ENCODE measurements around the gene UBE2I. TPM values are rescaled to one million over a fixed set of nuclear protein-coding genes. Genes with fewer than 3 reads are reported as not detected.

UBE2I gene
- total RNA-seq, 1 experiment from 2014 or later, result 271 TPM

DNA sequence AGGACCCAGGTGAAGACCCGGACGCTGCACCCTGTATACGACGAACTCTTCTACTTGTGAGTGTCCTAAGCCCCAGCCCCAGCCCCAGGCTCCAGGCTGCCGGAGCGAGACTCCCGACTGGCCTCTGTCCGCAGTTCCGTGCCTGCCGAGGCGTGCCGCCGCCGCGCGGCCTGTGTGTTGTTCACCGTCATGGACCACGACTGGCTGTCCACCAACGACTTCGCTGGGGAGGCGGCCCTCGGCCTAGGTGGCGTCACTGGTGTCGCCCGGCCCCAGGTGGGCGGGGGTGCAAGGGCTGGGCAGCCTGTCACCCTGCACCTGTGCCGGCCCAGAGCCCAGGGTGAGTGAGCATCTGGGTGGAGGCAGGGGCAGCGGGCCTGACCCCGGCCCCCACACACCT, 38.5 kb downstream of the UBE2I start:
- TF ChIP-seq, protein P1, sequence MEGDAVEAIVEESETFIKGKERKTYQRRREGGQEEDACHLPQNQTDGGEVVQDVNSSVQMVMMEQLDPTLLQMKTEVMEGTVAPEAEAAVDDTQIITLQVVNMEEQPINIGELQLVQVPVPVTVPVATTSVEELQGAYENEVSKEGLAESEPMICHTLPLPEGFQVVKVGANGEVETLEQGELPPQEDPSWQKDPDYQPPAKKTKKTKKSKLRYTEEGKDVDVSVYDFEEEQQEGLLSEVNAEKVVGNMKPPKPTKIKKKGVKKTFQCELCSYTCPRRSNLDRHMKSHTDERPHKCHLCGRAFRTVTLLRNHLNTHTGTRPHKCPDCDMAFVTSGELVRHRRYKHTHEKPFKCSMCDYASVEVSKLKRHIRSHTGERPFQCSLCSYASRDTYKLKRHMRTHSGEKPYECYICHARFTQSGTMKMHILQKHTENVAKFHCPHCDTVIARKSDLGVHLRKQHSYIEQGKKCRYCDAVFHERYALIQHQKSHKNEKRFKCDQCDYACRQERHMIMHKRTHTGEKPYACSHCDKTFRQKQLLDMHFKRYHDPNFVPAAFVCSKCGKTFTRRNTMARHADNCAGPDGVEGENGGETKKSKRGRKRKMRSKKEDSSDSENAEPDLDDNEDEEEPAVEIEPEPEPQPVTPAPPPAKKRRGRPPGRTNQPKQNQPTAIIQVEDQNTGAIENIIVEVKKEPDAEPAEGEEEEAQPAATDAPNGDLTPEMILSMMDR (conservative IDR thresholded peaks at IDR 0.05), result no peak
- TF ChIP-seq EZH2 (IDR thresholded peaks at IDR 0.05; ENCODE audit: low read depth), result no peak
- ChIA-PET POLR2A (ENCODE audit: unreplicated experiment) (no interaction called here), CTCF (no interaction called here)
- Histone ChIP-seq H3K9me3 (ENCODE audit: insufficient read depth, low read depth) (no peaks in the 10 kb centered on the region), H3K9me2 (ENCODE audit: insufficient read depth) (no peaks in the 10 kb centered on the region), H2AFZ (no peak overlapping the region), H4K20me1 (ENCODE audit: insufficient read depth) (no peaks in the 10 kb centered on the region), H3F3A (ENCODE audit: insufficient read depth, low read depth) (peaks cover 6% of the 10 kb centered on the region; the same call in 1 of the 2 replicates), H3K4me1 (replicated peaks; ENCODE audit: insufficient read depth) (peaks cover 13% of the 10 kb centered on the region), H3K27ac (no peak overlapping the region), H3K27me3 (ENCODE audit: insufficient read depth, low read depth) (no peaks in the 10 kb centered on the region), H3K4me3 (no peak overlapping the region), H3K36me3 (ENCODE audit: low read depth) (no peaks in the 10 kb centered on the region), H3K79me2 (ENCODE audit: low read depth) (peaks cover 25% of the 10 kb centered on the region), H3K4me2 (no peak overlapping the region)
- DNase-seq, result no peak
- intact Hi-C loops (cut with micrococcal nuclease; ENCODE audit: unreplicated experiment), result no loop called here
- BruUV-seq (replicated peaks), result no TSS peak

DNA sequence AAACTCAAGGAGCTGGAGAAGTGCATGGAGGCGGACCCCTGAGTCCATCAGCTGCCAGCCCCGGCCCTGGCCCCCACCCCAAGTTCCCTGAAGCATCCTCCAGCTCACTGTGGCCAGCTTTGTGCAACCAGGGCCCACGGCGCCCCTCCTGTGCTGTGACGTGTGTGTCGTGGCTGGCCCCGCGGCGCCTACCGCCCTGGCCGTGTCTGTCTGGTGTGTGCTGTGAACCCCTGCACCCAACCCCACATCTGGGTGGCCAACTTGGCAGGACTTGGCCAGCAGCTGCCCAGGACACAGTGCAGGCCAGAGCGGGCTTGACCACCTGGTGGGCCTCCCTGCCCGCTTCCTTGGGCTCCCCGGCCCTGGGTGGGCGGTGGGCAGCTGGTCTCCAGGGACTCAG, 39.0 kb downstream of the UBE2I start:
- ChIA-PET CTCF (no interaction called here), POLR2A (ENCODE audit: unreplicated experiment) (no interaction called here)
- no peaks in the 10 kb centered on the region for H3K27me3 ChIP-seq (ENCODE audit: insufficient read depth, low read depth)
- no peak overlapping the region for H3K4me2 ChIP-seq
- H3K4me3 ChIP-seq, result no peak overlapping the region
- H3F3A ChIP-seq (ENCODE audit: insufficient read depth, low read depth), result peaks cover 11% of the 10 kb centered on the region; the same call in 1 of the 2 replicates
- intact Hi-C loops (cut with micrococcal nuclease; ENCODE audit: unreplicated experiment), result no loop called here
- H3K4me1 ChIP-seq (replicated peaks; ENCODE audit: insufficient read depth), result peaks cover 17% of the 10 kb centered on the region
- H3K27ac ChIP-seq, result no peak overlapping the region
- TF ChIP-seq, protein P1 (conservative IDR thresholded peaks at IDR 0.05), result no peak
- no peak for TF ChIP-seq EZH2 (IDR thresholded peaks at IDR 0.05; ENCODE audit: low read depth)
- no peaks in the 10 kb centered on the region for H3K9me3 ChIP-seq (ENCODE audit: insufficient read depth, low read depth)
- 0 out of 2 replicates have a peak, but pooled peaks cover under 1% of the 10 kb centered on the region for H4K20me1 ChIP-seq (ENCODE audit: insufficient read depth)
- no peaks in the 10 kb centered on the region for H3K9me2 ChIP-seq (ENCODE audit: insufficient read depth)
- no peak overlapping the region for H2AFZ ChIP-seq
- H3K79me2 ChIP-seq (ENCODE audit: low read depth), result peaks cover 30% of the 10 kb centered on the region
- H3K36me3 ChIP-seq (ENCODE audit: low read depth), result no peaks in the 10 kb centered on the region
- no TSS peak for BruUV-seq (replicated peaks)
- no peak for DNase-seq

DNA sequence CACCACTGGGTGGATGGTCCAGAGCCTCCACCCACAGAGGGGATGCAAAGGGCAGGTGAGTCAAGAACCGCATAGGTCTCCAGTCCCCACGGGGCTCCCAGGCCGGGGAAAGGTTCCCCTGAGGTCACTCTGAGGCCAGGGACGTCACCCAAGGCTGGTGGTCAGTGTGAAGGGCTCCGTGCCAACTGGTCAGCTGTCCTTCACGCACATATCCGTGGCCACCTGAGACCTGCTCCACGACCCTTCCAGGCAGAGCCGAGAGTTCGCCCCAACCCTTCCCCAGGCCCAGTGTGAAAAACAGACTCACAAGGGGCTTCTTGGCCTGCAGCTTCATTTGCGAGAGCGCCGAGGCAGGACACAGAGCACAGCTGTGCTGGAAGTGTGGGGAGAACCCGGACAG, 39.5 kb downstream of the UBE2I start:
- intact Hi-C loops (cut with micrococcal nuclease; ENCODE audit: unreplicated experiment), result no loop called here
- Histone ChIP-seq H3K79me2 (ENCODE audit: low read depth) (peaks cover 35% of the 10 kb centered on the region), H3K9me3 (ENCODE audit: insufficient read depth, low read depth) (no peaks in the 10 kb centered on the region), H3K4me2 (no peak overlapping the region), H3K27me3 (ENCODE audit: insufficient read depth, low read depth) (no peaks in the 10 kb centered on the region), H3K4me1 (replicated peaks; ENCODE audit: insufficient read depth) (peaks cover 17% of the 10 kb centered on the region), H4K20me1 (ENCODE audit: insufficient read depth) (0 out of 2 replicates have a peak, but pooled peaks cover 3% of the 10 kb centered on the region), H3K4me3 (no peak overlapping the region), H3F3A (ENCODE audit: insufficient read depth, low read depth) (peaks cover 11% of the 10 kb centered on the region; the same call in 1 of the 2 replicates), H2AFZ (no peak overlapping the region), H3K36me3 (ENCODE audit: low read depth) (no peaks in the 10 kb centered on the region), H3K27ac (no peak overlapping the region), H3K9me2 (ENCODE audit: insufficient read depth) (no peaks in the 10 kb centered on the region)
- no peak for TF ChIP-seq EZH2 (IDR thresholded peaks at IDR 0.05; ENCODE audit: low read depth)
- TF ChIP-seq, protein P1 (conservative IDR thresholded peaks at IDR 0.05), result no peak
- no peak for DNase-seq
- BruUV-seq (replicated peaks), result no TSS peak
- ChIA-PET CTCF (no interaction called here), POLR2A (ENCODE audit: unreplicated experiment) (no interaction called here)
